Peyer's patch (tissue), 4 donors: ENCODE data around the gene PEMT. TPM values are rescaled to one million over a fixed set of nuclear protein-coding genes. Genes with fewer than 3 reads are reported as not detected.

Experiments used
- DNase-seq, 3 donors: peaks; one replicate each; pipeline ENCODE4 v3.0.0-alpha.2; 2017 to 2019
- H3K27ac ChIP-seq, 4 donors: fragments of 200-600 bp; sonication (generic); one replicate each; pipeline ENCODE4 v1.5.1; 2016 to 2019
- H3K27me3 ChIP-seq, 2 donors: fragments of 200-600 bp; sonication (generic); one replicate each; pipeline ENCODE4 v1.5.1; 2019
- H3K36me3 ChIP-seq, 3 donors: fragments of 200-600 bp; sonication (generic); one replicate each; pipeline ENCODE4 v1.5.1; 2016 to 2019
- H3K4me1 ChIP-seq, 4 donors: fragments of 200-600 bp; sonication (generic); one replicate each; pipeline ENCODE4 v1.5.1; 2016 to 2019
- H3K4me3 ChIP-seq, 4 donors: fragments of 200-600 bp; sonication (generic); 1 replicate in 3 of 4; 2 replicates in 1 of 4; pipeline ENCODE4 v1.5.1; 2016 to 2019; ENCODE audit warnings: mild to moderate bottlenecking in 1 of 4
- H3K9me3 ChIP-seq, 4 donors: fragments of 200-600 bp; sonication (generic); one replicate each; pipeline ENCODE4 v1.5.1; 2016 to 2019; ENCODE audit warnings: mild to moderate bottlenecking in 1 of 4
- CTCF ChIP-seq, 6 experiments: fragments of 450-650 bp in 4 of 6; fragments of 200-600 bp in 2 of 6; sonication (generic) in 1 of 6; IDR thresholded peaks; one replicate each; pipeline ENCODE4 v1.5.1; 2017 to 2019; ENCODE audit warnings: antibody characterized with exemption in 6 of 6, mild to moderate bottlenecking in 3 of 6, moderate library complexity in 1 of 6
- POLR2A ChIP-seq, 2 donors: fragments of 450-650 bp; IDR thresholded peaks; one replicate each; pipeline ENCODE4 v1.5.1; 2017; ENCODE audit warnings: antibody characterized with exemption in 2 of 2, mild to moderate bottlenecking in 2 of 2, moderate library complexity in 2 of 2
- total RNA-seq, 4 donors: library from RNA; depleted of rRNA; stranded (reverse); fragments of >200 nt; gene quantifications; one replicate each; pipeline ENCODE4 v1.1.0, GENCODE V29; 2016

PEMT gene
- total RNA-seq, 4 donors from 2014 or later: 9.9 to 25.0 (median 17.8) TPM

- no peak for DNase-seq
- Histone ChIP-seq H3K36me3 (no peaks in the 10 kb centered on the region), H3K27me3 (no peaks in the 10 kb centered on the region), H3K4me1 (no peaks in the 10 kb centered on the region), H3K9me3 (no peaks in the 10 kb centered on the region), H3K27ac (no peak overlapping the region), H3K4me3 (no peak overlapping the region)
- no peak for TF ChIP-seq POLR2A (IDR thresholded peaks at IDR 0.05)
Measured at GRCh38 chr17:17623904-17624303, 32.4 kb upstream of the PEMT start.

DNA sequence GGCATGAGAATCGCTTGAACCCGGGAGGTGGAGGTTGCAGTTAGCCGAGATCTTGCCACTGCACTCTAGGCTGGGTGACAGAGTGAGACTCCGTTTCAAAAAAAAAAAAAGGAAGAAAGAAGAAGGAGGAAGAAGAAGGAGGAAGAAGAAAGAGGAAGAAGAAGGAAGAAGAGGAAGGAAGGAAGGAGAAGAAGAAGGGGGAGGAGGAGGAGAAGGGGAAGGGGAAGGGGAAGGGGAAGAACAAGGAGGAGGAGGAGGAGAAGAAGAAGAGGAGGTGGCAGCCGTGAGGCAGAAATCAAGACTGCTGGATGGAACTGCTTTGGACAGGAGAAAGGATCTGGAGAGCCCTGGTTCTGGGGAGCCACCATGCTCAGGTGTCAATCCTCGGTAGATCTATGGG is 29.7 kb upstream of the PEMT start:
- Histone ChIP-seq H3K4me3 (no peak overlapping the region), H3K27me3 (no peaks in the 10 kb centered on the region), H3K27ac (no peak overlapping the region), H3K9me3 (no peaks in the 10 kb centered on the region), H3K4me1 (no peaks in the 10 kb centered on the region), H3K36me3 (no peaks in the 10 kb centered on the region)
- TF ChIP-seq POLR2A (IDR thresholded peaks at IDR 0.05): no peak
- no peak for TF ChIP-seq CTCF (IDR thresholded peaks at IDR 0.05)
- DNase-seq: no peak

GRCh38 chr17:17613708-17614114 is 22.2 kb upstream of the PEMT start:
- H3K4me3 ChIP-seq: no peak overlapping the region
- no peaks in the 10 kb centered on the region for H3K4me1 ChIP-seq
- no peak overlapping the region for H3K27ac ChIP-seq
- H3K36me3 ChIP-seq: no peaks in the 10 kb centered on the region
- no peaks in the 10 kb centered on the region for H3K27me3 ChIP-seq
- DNase-seq: peak in 2 of 3 donors; percentile 34 to 74
- no peaks in the 10 kb centered on the region for H3K9me3 ChIP-seq
- no peak for TF ChIP-seq POLR2A (IDR thresholded peaks at IDR 0.05)
- TF ChIP-seq CTCF (IDR thresholded peaks at IDR 0.05): peak; percentile 48 to 86 (median 81)

- no peaks in the 10 kb centered on the region for H3K36me3 ChIP-seq
- H3K4me3 ChIP-seq: no peak overlapping the region
- no peak for TF ChIP-seq CTCF (IDR thresholded peaks at IDR 0.05)
- no peak for TF ChIP-seq POLR2A (IDR thresholded peaks at IDR 0.05)
- no peaks in the 10 kb centered on the region for H3K4me1 ChIP-seq
- no peak overlapping the region for H3K27ac ChIP-seq
- no peak for DNase-seq
- no peaks in the 10 kb centered on the region for H3K9me3 ChIP-seq
- H3K27me3 ChIP-seq: no peaks in the 10 kb centered on the region
Measured at GRCh38 chr17:17612085-17613022, 20.8 kb upstream of the PEMT start.

- no peak overlapping the region for H3K4me3 ChIP-seq
- no peaks in the 10 kb centered on the region for H3K27me3 ChIP-seq
- no peaks in the 10 kb centered on the region for H3K4me1 ChIP-seq
- no peaks in the 10 kb centered on the region for H3K9me3 ChIP-seq
- TF ChIP-seq POLR2A (IDR thresholded peaks at IDR 0.05) (no peak), CTCF (IDR thresholded peaks at IDR 0.05) (no peak)
- H3K27ac ChIP-seq: no peak overlapping the region
- no peak for DNase-seq
- no peaks in the 10 kb centered on the region for H3K36me3 ChIP-seq
Measured at GRCh38 chr17:17609121-17609520, 17.6 kb upstream of the PEMT start.

GRCh38 chr17:17606416-17607000 is 15.0 kb upstream of the PEMT start:
- Histone ChIP-seq H3K27me3 (no peaks in the 10 kb centered on the region), H3K36me3 (no peaks in the 10 kb centered on the region), H3K9me3 (no peaks in the 10 kb centered on the region), H3K4me3 (no peak overlapping the region), H3K27ac (peak overlapping the region in 2 of 4 donors; percentile 29 to 43), H3K4me1 (no peaks in the 10 kb centered on the region)
- TF ChIP-seq CTCF (IDR thresholded peaks at IDR 0.05) (no peak), POLR2A (IDR thresholded peaks at IDR 0.05) (no peak)
- no peak for DNase-seq
